Osteocyte (in vitro differentiated cells): ENCODE results near the gene ATXN1. TPM values are rescaled to one million over a fixed set of nuclear protein-coding genes. Genes with fewer than 3 reads are reported as not detected.

Experiments
- DNase-seq: peaks from one replicate; pipeline ENCODE4 v3.0.0; 2021; ENCODE audit warnings: mixed read lengths; ENCODE audit not compliant: unreplicated experiment; ENCODE audit errors: extremely low spot score
- H3K27ac Mint-ChIP-seq: one replicate; pipeline ENCODE4 v1.8.0; 2021; ENCODE audit warnings: mild to moderate bottlenecking, mixed read lengths; ENCODE audit not compliant: unreplicated experiment
- H3K27me3 Mint-ChIP-seq: one replicate; pipeline ENCODE4 v1.8.0; 2021; ENCODE audit warnings: mixed read lengths; ENCODE audit not compliant: unreplicated experiment
- H3K36me3 Mint-ChIP-seq: one replicate; pipeline ENCODE4 v1.8.0; 2021; ENCODE audit warnings: mixed read lengths; ENCODE audit not compliant: unreplicated experiment
- H3K4me1 Mint-ChIP-seq: one replicate; pipeline ENCODE4 v1.8.0; 2021; ENCODE audit warnings: mixed read lengths; ENCODE audit not compliant: unreplicated experiment
- H3K4me3 Mint-ChIP-seq: one replicate; pipeline ENCODE4 v1.8.0; 2021; ENCODE audit warnings: mild to moderate bottlenecking, moderate library complexity, mixed read lengths; ENCODE audit not compliant: unreplicated experiment
- H3K9me3 Mint-ChIP-seq: one replicate; pipeline ENCODE4 v1.8.0; 2021; ENCODE audit warnings: mixed read lengths; ENCODE audit not compliant: unreplicated experiment
- total RNA-seq: library from RNA; stranded (reverse); gene quantifications from 2 replicates; pipeline ENCODE4 v1.2.1, GENCODE V29; 2021
- TF ChIP-seq, protein P1 (sequence below): fragments of 200-600 bp; sonication (generic); IDR thresholded peaks from 2 replicates; pipeline ENCODE4 v1.5.0; 2021; ENCODE audit warnings: antibody characterized with exemption, mild to moderate bottlenecking, moderate library complexity

Gene ATXN1
- total RNA-seq, 1 donor from 2014 or later, result 54.4 TPM

- no peaks in the 10 kb centered on the region for H3K9me3 Mint-ChIP-seq
- DNase-seq, result no peak
- H3K4me1 Mint-ChIP-seq, result peaks cover 70% of the 10 kb centered on the region
- no peaks in the 10 kb centered on the region for H3K36me3 Mint-ChIP-seq
- TF ChIP-seq, protein P1, sequence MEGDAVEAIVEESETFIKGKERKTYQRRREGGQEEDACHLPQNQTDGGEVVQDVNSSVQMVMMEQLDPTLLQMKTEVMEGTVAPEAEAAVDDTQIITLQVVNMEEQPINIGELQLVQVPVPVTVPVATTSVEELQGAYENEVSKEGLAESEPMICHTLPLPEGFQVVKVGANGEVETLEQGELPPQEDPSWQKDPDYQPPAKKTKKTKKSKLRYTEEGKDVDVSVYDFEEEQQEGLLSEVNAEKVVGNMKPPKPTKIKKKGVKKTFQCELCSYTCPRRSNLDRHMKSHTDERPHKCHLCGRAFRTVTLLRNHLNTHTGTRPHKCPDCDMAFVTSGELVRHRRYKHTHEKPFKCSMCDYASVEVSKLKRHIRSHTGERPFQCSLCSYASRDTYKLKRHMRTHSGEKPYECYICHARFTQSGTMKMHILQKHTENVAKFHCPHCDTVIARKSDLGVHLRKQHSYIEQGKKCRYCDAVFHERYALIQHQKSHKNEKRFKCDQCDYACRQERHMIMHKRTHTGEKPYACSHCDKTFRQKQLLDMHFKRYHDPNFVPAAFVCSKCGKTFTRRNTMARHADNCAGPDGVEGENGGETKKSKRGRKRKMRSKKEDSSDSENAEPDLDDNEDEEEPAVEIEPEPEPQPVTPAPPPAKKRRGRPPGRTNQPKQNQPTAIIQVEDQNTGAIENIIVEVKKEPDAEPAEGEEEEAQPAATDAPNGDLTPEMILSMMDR, result no peak
- H3K4me3 Mint-ChIP-seq, result no peak overlapping the region
- H3K27ac Mint-ChIP-seq, result peak overlapping the region; percentile 53
- H3K27me3 Mint-ChIP-seq, result no peaks in the 10 kb centered on the region
Observed at GRCh38 chr6:16765235-16765634, 4.0 kb upstream of the ATXN1 start.

GRCh38 chr6:16764188-16764950 is 3.1 kb upstream of the ATXN1 start:
- TF ChIP-seq, protein P1, result peak; percentile 74
- peak overlapping the region; percentile 53 for H3K27ac Mint-ChIP-seq
- no peaks in the 10 kb centered on the region for H3K9me3 Mint-ChIP-seq
- no peaks in the 10 kb centered on the region for H3K27me3 Mint-ChIP-seq
- H3K4me1 Mint-ChIP-seq, result peaks cover 65% of the 10 kb centered on the region
- no peak for DNase-seq
- no peaks in the 10 kb centered on the region for H3K36me3 Mint-ChIP-seq
- no peak overlapping the region for H3K4me3 Mint-ChIP-seq

GRCh38 chr6:16762550-16763477 is 1.6 kb upstream of the ATXN1 start:
- Mint-ChIP-seq H3K4me1 (peaks cover 63% of the 10 kb centered on the region), H3K4me3 (peak overlapping the region; percentile 98), H3K36me3 (no peaks in the 10 kb centered on the region), H3K9me3 (no peaks in the 10 kb centered on the region), H3K27ac (peak overlapping the region; percentile 98), H3K27me3 (no peaks in the 10 kb centered on the region)
- TF ChIP-seq, protein P1, result peak; percentile 75
- no peak for DNase-seq

DNA sequence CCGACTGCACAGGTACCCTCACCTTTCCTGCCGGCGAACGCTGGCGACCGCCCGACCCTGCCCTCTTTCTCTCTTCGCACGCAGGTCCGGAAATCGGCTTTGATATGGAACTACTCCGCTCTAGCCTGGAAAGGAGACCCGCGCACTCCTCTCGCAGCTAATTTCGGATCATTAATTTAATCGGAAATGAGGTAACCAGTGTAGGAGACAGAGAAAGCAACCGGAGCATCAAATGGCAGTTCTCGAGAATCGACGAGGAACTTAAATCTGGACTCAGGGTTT is 949 bp upstream of the ATXN1 start:
- Mint-ChIP-seq H3K4me1 (peaks cover 61% of the 10 kb centered on the region), H3K27me3 (no peaks in the 10 kb centered on the region), H3K9me3 (no peaks in the 10 kb centered on the region), H3K4me3 (peak overlapping the region; percentile 98), H3K27ac (peak overlapping the region; percentile 98), H3K36me3 (no peaks in the 10 kb centered on the region)
- DNase-seq, result no peak
- TF ChIP-seq, protein P1, result no peak
